Spinal cord (tissue), 10 donors: Measurements from ENCODE around the gene GLCE. TPM values are rescaled to one million over a fixed set of nuclear protein-coding genes. Genes with fewer than 3 reads are reported as not detected.
A peak's percentile ranks its signal among the peaks of the same experiment; 100 is the strongest.
"Not testable (repeated sequence)": the region's sequence is repeated elsewhere in the genome, so short reads cannot be mapped to it uniquely, and the experiment has no call there.

ENCODE experiments used
- DNase-seq, 6 donors: peaks; one replicate each; pipeline versions ENCODE4 v3.0.0 to v3.0.0-alpha.2; 2013 to 2015; ENCODE audit warnings: low spot score in 6 of 6, low read depth in 4 of 6
- H3K27ac ChIP-seq: one replicate; pipeline ENCODE4 v1.5.1; 2013; ENCODE audit warnings: low read depth, low read length, control low read depth
- H3K27me3 ChIP-seq: one replicate; pipeline ENCODE4 v1.6.1; 2013; ENCODE audit warnings: low read length; ENCODE audit not compliant: control insufficient read depth, insufficient read depth
- H3K36me3 ChIP-seq: one replicate; pipeline ENCODE4 v1.6.1; 2013; ENCODE audit warnings: low read length; ENCODE audit not compliant: control insufficient read depth, insufficient read depth
- H3K4me1 ChIP-seq: one replicate; pipeline ENCODE4 v1.6.1; 2013; ENCODE audit warnings: low read length; ENCODE audit not compliant: control insufficient read depth, insufficient read depth
- H3K4me3 ChIP-seq: one replicate; pipeline ENCODE4 v1.5.1; 2013; ENCODE audit warnings: low read depth, low read length, control low read depth
- H3K9me3 ChIP-seq: one replicate; pipeline ENCODE4 v1.6.1; 2013; ENCODE audit warnings: low read length; ENCODE audit not compliant: control insufficient read depth, insufficient read depth
- WGBS: methylation state at CpG from one replicate; pipeline ENCODE4 v1.1.5; 2013; ENCODE audit warnings: missing lambda C conversion rate; ENCODE audit not compliant: insufficient coverage; 5-methylcytosine and 5-hydroxymethylcytosine counted together
- polyA plus RNA-seq, 2 donors: library from polyadenylated mRNA; unstranded; fragments of 120-200 nt; gene quantifications; one replicate each; pipeline ENCODE4 v1.2.1, GENCODE V29; 2013; ENCODE audit not compliant: insufficient read length in 2 of 2
- total RNA-seq, 2 donors: library from RNA; depleted of rRNA in 1 of 2; stranded (reverse); fragments of 120-200 nt in 1 of 2; fragments of >200 nt in 1 of 2; gene quantifications; one replicate each; pipeline versions ENCODE4 v1.2.3 to v1.2.4, GENCODE V29; 2013 to 2014
- donor health status: healthy.

Gene GLCE
- total and polyA plus RNA-seq, 4 donors, result 24.0 to 71.0 (median 42.6) TPM

DNA sequence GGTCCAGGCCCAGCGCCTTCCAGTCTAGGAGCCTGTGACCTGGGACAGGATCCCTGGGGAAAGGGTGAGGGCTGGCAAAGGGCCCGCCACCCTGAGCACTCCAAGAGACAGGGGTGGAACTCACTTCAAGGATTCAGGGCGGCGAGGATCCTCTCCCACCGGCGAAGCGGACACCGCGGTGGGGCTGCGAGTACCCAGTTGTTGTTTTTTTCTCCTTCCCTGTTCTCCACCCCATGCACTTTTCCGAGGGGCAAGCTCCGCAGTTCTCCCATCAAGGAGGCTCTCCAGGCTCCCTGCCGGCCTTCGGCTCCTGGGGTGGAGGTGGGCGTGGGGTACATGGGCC, 137.9 kb downstream of the GLCE start:
- peaks cover 36% of the 10 kb centered on the region for H3K27me3 ChIP-seq
- H3K36me3 ChIP-seq, result no peaks in the 10 kb centered on the region
- WGBS, result 37% methylated on average over 4 of the region's 15 CpGs
- H3K9me3 ChIP-seq, result no peaks in the 10 kb centered on the region
- no peak overlapping the region for H3K27ac ChIP-seq
- H3K4me1 ChIP-seq, result peaks cover 16% of the 10 kb centered on the region
- H3K4me3 ChIP-seq, result peak overlapping the region; percentile 24
- DNase-seq, result no peak

GRCh38 chr15:69298697-69299441, 138.4 kb downstream of the GLCE start, which contains the start of gene PAQR5:
Gene PAQR5, plus strand, starts transcription at chr15:69298912. Its CDS starts 61,169 bp downstream, at chr15:69360081.
- H3K27me3 ChIP-seq, result peaks cover 36% of the 10 kb centered on the region
- DNase-seq, result peak in 1 of 6 donors; percentile 29

GRCh38 chr15:69299451-69299886, 139.0 kb downstream of the GLCE start:
- Histone ChIP-seq H3K4me3 (peak overlapping the region; percentile 9), H3K36me3 (no peaks in the 10 kb centered on the region), H3K9me3 (no peaks in the 10 kb centered on the region), H3K27me3 (peaks cover 36% of the 10 kb centered on the region), H3K4me1 (peaks cover 16% of the 10 kb centered on the region), H3K27ac (no peak overlapping the region)
- 6% methylated on average over 15 of the region's 16 CpGs for WGBS
- DNase-seq, result no peak

More at GRCh38 chr15:69298697-69299441, 138.4 kb downstream of the GLCE start, which contains the start of gene PAQR5:
- Histone ChIP-seq H3K27ac (no peak within 1 kb of the TSS), H3K36me3 (no peaks in the 10 kb centered on the region), H3K4me3 (peak within 1 kb of the TSS; percentile 24), H3K9me3 (no peaks in the 10 kb centered on the region), H3K4me1 (peaks cover 16% of the 10 kb centered on the region)
- 1% methylated on average over 66 of the region's 74 CpGs for WGBS

DNA sequence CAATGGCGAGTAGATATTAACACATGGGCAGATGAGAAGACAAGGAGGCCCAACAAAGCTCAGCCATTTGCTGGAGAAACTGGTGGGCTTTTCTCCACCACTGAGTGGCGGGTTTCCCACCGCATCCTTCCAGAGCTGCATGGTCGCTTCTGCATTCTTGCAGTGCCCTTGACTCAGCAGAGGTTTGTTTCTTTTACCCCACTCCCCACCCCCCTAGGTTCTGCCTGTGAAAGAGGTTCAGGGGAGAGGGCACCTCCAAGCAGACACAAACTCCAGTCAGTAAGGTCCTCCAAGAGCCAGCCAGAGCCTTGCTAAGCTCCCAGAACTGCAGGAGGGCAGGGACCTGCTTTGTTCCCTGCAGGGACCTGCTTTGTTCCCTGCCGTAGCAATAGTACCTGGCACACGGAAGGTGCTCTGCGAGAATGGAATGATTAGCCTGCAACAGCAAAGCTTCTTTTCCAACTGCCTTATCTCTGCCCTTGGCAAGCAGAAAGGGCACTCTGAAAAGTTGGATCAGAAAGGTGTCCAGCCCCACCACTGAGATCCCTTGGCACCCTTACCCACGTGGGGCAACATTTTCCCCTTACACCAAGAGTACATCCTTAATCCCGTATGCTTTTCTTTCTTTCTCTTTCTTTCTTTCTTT, 139.6 kb downstream of the GLCE start:
- DNase-seq, result no peak
- WGBS, result 38% methylated on average over 8 of the region's 9 CpGs
- peaks cover 16% of the 10 kb centered on the region for H3K4me1 ChIP-seq
- no peaks in the 10 kb centered on the region for H3K36me3 ChIP-seq
- no peaks in the 10 kb centered on the region for H3K9me3 ChIP-seq
- no peak overlapping the region for H3K27ac ChIP-seq
- H3K27me3 ChIP-seq, result peaks cover 36% of the 10 kb centered on the region
- peak overlapping the region; percentile 9 for H3K4me3 ChIP-seq

GRCh38 chr15:69301101-69301500, 140.7 kb downstream of the GLCE start:
- H3K27me3 ChIP-seq, result peaks cover 36% of the 10 kb centered on the region
- 83% methylated on average over 7 of the region's 8 CpGs for WGBS
- not testable (repeated sequence) for H3K4me3 ChIP-seq, H3K36me3 ChIP-seq, DNase-seq, H3K9me3 ChIP-seq, H3K27ac ChIP-seq
- peaks cover 16% of the 10 kb centered on the region for H3K4me1 ChIP-seq

DNA sequence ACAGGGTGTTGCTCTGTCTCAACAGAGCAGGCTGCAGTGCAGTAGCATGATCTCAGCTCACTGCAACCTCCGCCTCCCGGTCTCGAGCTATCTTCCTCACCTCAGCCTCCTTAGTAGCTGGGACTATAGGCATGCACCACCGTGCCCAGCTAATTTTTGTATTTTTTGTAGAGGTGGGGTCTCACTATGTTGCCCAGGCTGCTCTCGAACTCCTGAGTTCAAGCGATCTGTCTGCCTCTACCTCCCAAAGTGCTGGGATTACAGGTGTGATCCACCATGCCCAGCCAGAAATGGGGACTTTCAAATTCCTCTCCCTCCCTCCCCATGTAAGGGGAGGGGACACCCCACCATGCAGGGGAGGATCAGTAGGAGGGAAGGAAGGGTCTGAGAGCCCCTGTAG, 141.7 kb downstream of the GLCE start:
- H3K27ac ChIP-seq, H3K4me3 ChIP-seq, H3K36me3 ChIP-seq, H3K9me3 ChIP-seq, DNase-seq: not testable (repeated sequence)
- Histone ChIP-seq H3K4me1 (peaks cover 16% of the 10 kb centered on the region), H3K27me3 (peaks cover 31% of the 10 kb centered on the region)
- WGBS, result no CpG with 5 or more reads among the region's 6 CpGs

DNA sequence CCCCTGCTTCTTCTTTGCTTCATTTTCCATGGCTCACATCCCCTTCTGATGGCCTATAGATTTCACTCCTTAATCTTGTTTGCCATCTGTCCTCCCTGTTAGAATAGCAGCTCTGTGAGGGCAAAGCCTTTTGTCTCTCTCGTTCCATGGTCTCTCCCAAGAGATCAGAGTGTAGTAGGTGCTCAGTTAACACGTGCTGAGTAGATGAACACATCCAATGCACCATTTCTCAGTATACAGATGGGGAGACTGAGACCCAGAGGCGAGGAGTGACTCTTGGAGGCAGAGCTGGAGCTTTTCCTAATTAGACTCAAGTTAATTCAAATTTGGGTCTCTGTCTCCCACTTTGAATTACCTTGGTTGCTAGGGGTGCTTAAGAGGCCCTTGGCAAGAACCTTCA, 142.5 kb downstream of the GLCE start:
- Histone ChIP-seq H3K4me3 (no peak overlapping the region), H3K9me3 (no peaks in the 10 kb centered on the region), H3K27me3 (peaks cover 23% of the 10 kb centered on the region), H3K27ac (no peak overlapping the region), H3K4me1 (peaks cover 19% of the 10 kb centered on the region), H3K36me3 (no peaks in the 10 kb centered on the region)
- DNase-seq, result no peak
- WGBS, result no CpG with 5 or more reads among the region's 3 CpGs

DNA sequence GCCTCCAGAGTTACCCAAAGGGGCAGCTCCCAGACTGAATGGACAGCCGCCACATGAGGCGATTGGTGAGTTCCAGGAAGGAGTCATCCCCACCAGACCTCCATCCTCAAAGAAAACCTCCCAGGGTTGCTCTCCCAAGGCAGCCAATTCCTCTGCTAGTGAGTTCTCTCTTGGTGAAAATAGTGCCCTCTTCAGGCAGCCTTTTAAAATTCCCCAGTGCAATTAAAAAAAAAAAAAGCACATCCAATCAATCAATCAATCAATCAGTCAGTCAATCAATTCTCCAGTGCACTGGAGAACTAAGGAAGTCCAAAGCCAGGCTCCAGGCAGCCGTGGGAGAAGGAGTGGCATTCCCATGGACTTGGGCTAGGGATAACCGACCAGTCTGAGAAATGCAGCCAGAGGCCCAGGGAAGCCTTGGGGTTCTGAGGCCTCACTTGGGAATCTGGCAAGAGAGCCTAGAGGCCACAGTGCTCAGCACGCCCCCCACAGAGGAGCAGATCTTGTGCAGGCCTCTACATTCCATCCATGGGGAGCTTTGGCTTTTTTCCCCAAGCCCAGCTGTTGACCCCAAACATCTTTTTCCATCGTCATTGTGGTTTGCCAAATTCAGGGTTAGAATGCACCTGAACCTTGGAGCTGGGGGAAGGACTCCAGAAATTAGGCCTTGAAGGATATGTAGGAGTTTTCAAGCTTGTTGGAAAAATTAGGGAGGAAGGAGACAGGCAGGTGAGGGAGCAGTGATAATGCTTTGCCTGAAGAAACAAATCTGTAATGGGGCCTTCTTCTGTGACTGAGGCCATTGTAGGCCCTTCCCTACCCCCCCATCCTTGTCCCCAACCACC, 143.1 kb downstream of the GLCE start:
- no peak overlapping the region for H3K27ac ChIP-seq
- H3K27me3 ChIP-seq, result peaks cover 16% of the 10 kb centered on the region
- no peaks in the 10 kb centered on the region for H3K36me3 ChIP-seq
- no peak overlapping the region for H3K4me3 ChIP-seq
- H3K4me1 ChIP-seq, result peaks cover 14% of the 10 kb centered on the region
- 83% methylated on average over 4 of the region's 6 CpGs for WGBS
- no peaks in the 10 kb centered on the region for H3K9me3 ChIP-seq
- no peak for DNase-seq

DNA sequence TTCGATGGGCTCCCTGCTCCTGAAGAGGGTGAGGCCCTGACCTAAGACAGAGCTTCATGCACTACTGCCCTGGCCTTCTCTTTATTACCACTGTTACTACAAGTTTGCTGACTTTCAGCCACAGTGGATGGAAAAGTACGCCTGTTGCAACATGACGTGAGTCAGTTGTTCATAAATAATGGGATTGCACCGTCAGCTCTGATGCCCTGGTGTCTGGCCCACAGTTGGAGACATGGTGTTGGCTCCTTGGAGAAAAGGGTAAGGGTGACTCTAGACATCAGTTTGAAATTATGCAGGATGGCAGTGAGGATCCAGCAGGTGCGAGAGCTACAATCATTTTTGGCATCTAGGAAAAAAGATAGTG, 143.7 kb downstream of the GLCE start:
- Histone ChIP-seq H3K4me3 (no peak overlapping the region), H3K27ac (no peak overlapping the region), H3K4me1 (peaks cover 11% of the 10 kb centered on the region), H3K27me3 (peaks cover 14% of the 10 kb centered on the region), H3K9me3 (no peaks in the 10 kb centered on the region), H3K36me3 (no peaks in the 10 kb centered on the region)
- 78% methylated on average over 5 of the region's 5 CpGs for WGBS
- no peak for DNase-seq
